ENCODE measurements around the gene PARM1. TPM values are rescaled to one million over a fixed set of nuclear protein-coding genes. Genes with fewer than 3 reads are reported as not detected.

The PARM1 gene
- total RNA-seq, 1 donor from 2014 or later: 1.6 TPM

GRCh38 chr4:74953647-74954046 is 20.7 kb downstream of the PARM1 start:
- H3F3A ChIP-seq (ENCODE audit: low read depth): no peaks in the 10 kb centered on the region
- H3K4me1 ChIP-seq: no peaks in the 10 kb centered on the region
- H3K27ac ChIP-seq: no peak overlapping the region
- Mint-ChIP-seq H3K27me3 (ENCODE audit: insufficient read depth, low read depth) (no peaks in the 10 kb centered on the region), H3K36me3 (peaks cover 18% of the 10 kb centered on the region), H3K4me3 (no peak overlapping the region), H3K27ac (no peak overlapping the region), H3K4me1 (no peaks in the 10 kb centered on the region), H3K9me3 (peaks cover 5% of the 10 kb centered on the region)
- no peak overlapping the region for H3K9ac ChIP-seq
- no peaks in the 10 kb centered on the region for H3K9me3 ChIP-seq (ENCODE audit: low read depth)
- H3K79me2 ChIP-seq (ENCODE audit: low read depth): no peaks in the 10 kb centered on the region
- H4K20me1 ChIP-seq (ENCODE audit: low read depth): no peaks in the 10 kb centered on the region
- no peaks in the 10 kb centered on the region for H3K36me3 ChIP-seq
- no peak overlapping the region for H2AFZ ChIP-seq (replicated peaks)
- TF ChIP-seq EZH2 (IDR thresholded peaks at IDR 0.05) (no peak), CTCF (IDR thresholded peaks at IDR 0.05) (no peak), EZH2phosphoT487 (IDR thresholded peaks at IDR 0.05) (no peak)
- no peak overlapping the region for H3K4me3 ChIP-seq
- DNase-seq (ENCODE audit: low spot score): no peak
- no peaks in the 10 kb centered on the region for H3K27me3 ChIP-seq
- no peak overlapping the region for H3K4me2 ChIP-seq

GRCh38 chr4:74958881-74959280 is 26.0 kb downstream of the PARM1 start:
- H4K20me1 ChIP-seq (ENCODE audit: low read depth): no peaks in the 10 kb centered on the region
- H3K4me1 Mint-ChIP-seq: no peaks in the 10 kb centered on the region
- no peak overlapping the region for H3K4me2 ChIP-seq
- H3F3A ChIP-seq (ENCODE audit: low read depth): no peaks in the 10 kb centered on the region
- H3K9me3 Mint-ChIP-seq: peaks cover 20% of the 10 kb centered on the region
- H3K27me3 Mint-ChIP-seq (ENCODE audit: insufficient read depth, low read depth): no peaks in the 10 kb centered on the region
- no peak overlapping the region for H3K9ac ChIP-seq
- no peaks in the 10 kb centered on the region for H3K79me2 ChIP-seq (ENCODE audit: low read depth)
- DNase-seq (ENCODE audit: low spot score): no peak
- H3K27ac Mint-ChIP-seq: no peak overlapping the region
- no peaks in the 10 kb centered on the region for H3K4me1 ChIP-seq
- no peak overlapping the region for H3K4me3 ChIP-seq
- peaks cover 18% of the 10 kb centered on the region for H3K36me3 Mint-ChIP-seq
- peaks cover 8% of the 10 kb centered on the region for H3K9me3 ChIP-seq (ENCODE audit: low read depth)
- no peak overlapping the region for H2AFZ ChIP-seq (replicated peaks)
- H3K4me3 Mint-ChIP-seq: no peak overlapping the region
- no peak for TF ChIP-seq CTCF (IDR thresholded peaks at IDR 0.05)
- TF ChIP-seq EZH2phosphoT487 (IDR thresholded peaks at IDR 0.05): no peak
- TF ChIP-seq EZH2 (IDR thresholded peaks at IDR 0.05): no peak
- no peak overlapping the region for H3K27ac ChIP-seq
- no peaks in the 10 kb centered on the region for H3K36me3 ChIP-seq
- no peaks in the 10 kb centered on the region for H3K27me3 ChIP-seq

GRCh38 chr4:74961230-74961629 is 28.3 kb downstream of the PARM1 start:
- H3K4me1 Mint-ChIP-seq: no peaks in the 10 kb centered on the region
- H3K4me3 Mint-ChIP-seq: no peak overlapping the region
- no peak overlapping the region for H3K4me3 ChIP-seq

More at GRCh38 chr4:74961230-74961629, 28.3 kb downstream of the PARM1 start:
- Mint-ChIP-seq H3K27ac (no peak overlapping the region), H3K36me3 (peaks cover 27% of the 10 kb centered on the region), H3K27me3 (ENCODE audit: insufficient read depth, low read depth) (peaks cover under 1% of the 10 kb centered on the region), H3K9me3 (peaks cover 24% of the 10 kb centered on the region)
- Histone ChIP-seq H3K79me2 (ENCODE audit: low read depth) (no peaks in the 10 kb centered on the region), H3K36me3 (no peaks in the 10 kb centered on the region), H2AFZ (replicated peaks) (no peak overlapping the region), H3K9me3 (ENCODE audit: low read depth) (peaks cover 8% of the 10 kb centered on the region), H3K27me3 (no peaks in the 10 kb centered on the region), H3K27ac (no peak overlapping the region), H3K4me2 (no peak overlapping the region), H4K20me1 (ENCODE audit: low read depth) (no peaks in the 10 kb centered on the region), H3F3A (ENCODE audit: low read depth) (no peaks in the 10 kb centered on the region), H3K4me1 (no peaks in the 10 kb centered on the region), H3K9ac (no peak overlapping the region)
- DNase-seq (ENCODE audit: low spot score): no peak
- TF ChIP-seq EZH2phosphoT487 (IDR thresholded peaks at IDR 0.05) (no peak), EZH2 (IDR thresholded peaks at IDR 0.05) (no peak), CTCF (IDR thresholded peaks at IDR 0.05) (no peak)
